Keratinocyte (primary cell): Measurements from ENCODE around the gene ULK4. TPM values are rescaled to one million over a fixed set of nuclear protein-coding genes. Genes with fewer than 3 reads are reported as not detected.
"Not testable (repeated sequence)": the region's sequence is repeated elsewhere in the genome, so short reads cannot be mapped to it uniquely, and the experiment has no call there.

Experiments
- DNase-seq: peaks from one replicate; pipeline ENCODE4 v3.0.0-alpha.2; 2011; ENCODE audit warnings: low read depth, missing footprints, low spot score
- FAIRE-seq: peaks from 2 replicates; lab custom pipeline; 2011; peaks lifted over from hg19 to GRCh38; lab: Jason Lieb, UNC
- H2AFZ ChIP-seq: 2 replicates; pipeline ENCODE4 v1.6.0; 2012; ENCODE audit warnings: low read length, control low read depth, inconsistent platforms; ENCODE audit not compliant: control insufficient read depth
- H3K27ac ChIP-seq: 2 replicates; pipeline ENCODE4 v1.5.1; 2011; ENCODE audit warnings: low read length; ENCODE audit not compliant: control insufficient read depth, insufficient read depth
- H3K27me3 ChIP-seq: 3 replicates; pipeline ENCODE4 v1.6.0; 2011; ENCODE audit warnings: low read length; ENCODE audit not compliant: control insufficient read depth, insufficient read depth; ENCODE audit errors: extremely low read depth
- H3K36me3 ChIP-seq, 2 experiments: 2 replicates in 1 of 2; 3 replicates in 1 of 2; pipeline ENCODE4 v1.5.1; 2011; ENCODE audit warnings: low read length in 2 of 2, mild to moderate bottlenecking in 1 of 2; ENCODE audit not compliant: control insufficient read depth in 2 of 2, insufficient read depth in 2 of 2; ENCODE audit errors: extremely low read depth in 1 of 2
- H3K4me1 ChIP-seq: 3 replicates; pipeline ENCODE4 v1.5.1; 2011; ENCODE audit warnings: low read length; ENCODE audit not compliant: control insufficient read depth, insufficient read depth; ENCODE audit errors: extremely low read depth
- H3K4me2 ChIP-seq: 3 replicates; pipeline ENCODE4 v1.6.0; 2011; ENCODE audit warnings: low read depth, low read length; ENCODE audit not compliant: control insufficient read depth, insufficient read depth; ENCODE audit errors: extremely low read depth
- H3K4me3 ChIP-seq, 3 experiments: fragments of 200-600 bp in 1 of 3; sonication (generic) in 1 of 3; 2 replicates in 2 of 3; 3 replicates in 1 of 3; pipeline ENCODE4 v1.5.1; 2011 to 2016; ENCODE audit warnings: low read length in 3 of 3, mild to moderate bottlenecking in 3 of 3, control low read depth in 2 of 3, inconsistent platforms in 1 of 3, low read depth in 1 of 3, mixed read lengths in 1 of 3, mixed run types in 1 of 3, moderate library complexity in 1 of 3; ENCODE audit not compliant: control insufficient read depth in 2 of 3, insufficient read depth in 2 of 3; ENCODE audit errors: extremely low read depth in 1 of 3
- H3K79me2 ChIP-seq: 2 replicates; pipeline ENCODE4 v1.6.0; 2012; ENCODE audit warnings: low read length; ENCODE audit not compliant: control insufficient read depth, insufficient read depth
- H3K9ac ChIP-seq: 3 replicates; pipeline ENCODE4 v1.6.0; 2011; ENCODE audit warnings: low read length; ENCODE audit not compliant: control insufficient read depth, insufficient read depth; ENCODE audit errors: extremely low read depth
- H3K9me1 ChIP-seq: 3 replicates; pipeline ENCODE4 v1.6.0; 2011; ENCODE audit warnings: low read length; ENCODE audit not compliant: control insufficient read depth, insufficient read depth; ENCODE audit errors: extremely low read depth
- H3K9me3 ChIP-seq: 2 replicates; pipeline ENCODE4 v1.5.1; 2012; ENCODE audit warnings: low read depth, low read length; ENCODE audit not compliant: control insufficient read depth
- H4K20me1 ChIP-seq: 3 replicates; pipeline ENCODE4 v1.6.0; 2011; ENCODE audit warnings: low read length; ENCODE audit not compliant: control insufficient read depth, insufficient read depth; ENCODE audit errors: extremely low read depth
- EZH2 ChIP-seq: IDR thresholded peaks from one replicate; pipeline ENCODE4 v1.6.1; 2012; ENCODE audit warnings: inconsistent platforms, mild to moderate bottlenecking, low read length, moderate library complexity
- dilution Hi-C: fragments of 300-500 bp; cut with MboI; formaldehyde crosslinking; loops from one replicate; pipeline ENCODE4 v1.7.0; 2020; ENCODE audit warnings: low sequenced_read_pairs; ENCODE audit not compliant: extremely low pct_ligation_motif_present
- polyA plus RNA-seq, 5 experiments: library from polyadenylated mRNA; depleted of rRNA in 3 of 5; stranded (reverse) in 3 of 5; stranded (forward) in 1 of 5; unstranded in 1 of 5; fragments of >200 nt; gene quantifications; 1 replicate in 1 of 5; 2 replicates in 3 of 5; 3 replicates in 1 of 5; pipeline versions ENCODE4 v1.2.1 to v1.2.3, GENCODE V29; 2011 to 2012; ENCODE audit warnings: missing spikeins in 2 of 5, low read depth in 1 of 5, low replicate concordance in 1 of 5
- TF ChIP-seq, protein P1 (sequence below), 3 experiments: IDR thresholded peaks in 1 of 3; conservative IDR thresholded peaks in 1 of 3; optimal IDR thresholded peaks in 1 of 3; 2 replicates in 2 of 3; 3 replicates in 1 of 3; pipeline versions ENCODE3 to v1.5.1; 2011; ENCODE audit warnings: low read length in 3 of 3, mild to moderate bottlenecking in 3 of 3, moderate library complexity in 2 of 3, control low read depth in 1 of 3, inconsistent platforms in 1 of 3; ENCODE audit not compliant: insufficient read depth in 2 of 3; ENCODE audit errors: extremely low read depth in 1 of 3

ULK4 gene
- polyA plus RNA-seq, 1 donor (not counting 4 experiments of a cell fraction or from before 2014, with no cell fraction given): 6.1 TPM

DNA sequence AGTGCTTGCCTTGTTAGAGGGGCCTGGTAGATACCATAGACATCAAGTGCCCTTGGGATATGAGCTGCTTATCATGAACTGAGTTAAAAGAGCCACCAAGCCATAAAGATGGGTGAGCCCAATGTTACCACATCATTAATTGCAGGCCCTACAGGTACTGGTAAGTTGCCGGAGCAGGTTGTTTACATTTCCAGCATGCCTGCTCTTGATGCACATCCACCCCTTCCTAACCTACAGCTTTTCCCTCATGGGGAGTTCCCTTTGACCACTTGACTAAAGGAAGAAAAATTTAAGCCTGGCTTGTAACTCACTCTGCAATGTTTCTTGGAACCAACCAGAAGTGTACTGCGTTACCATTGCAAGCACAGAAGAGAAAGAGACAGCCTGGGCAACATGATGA is 24.7 kb upstream of the ULK4 start:
- Histone ChIP-seq H3K36me3 (no peaks in the 10 kb centered on the region), H3K9ac (no peak overlapping the region), H3K9me1 (no peaks in the 10 kb centered on the region), H3K4me2 (no peak overlapping the region), H3K27me3 (no peaks in the 10 kb centered on the region), H2AFZ (no peak overlapping the region), H3K27ac (no peak overlapping the region), H3K79me2 (no peaks in the 10 kb centered on the region), H3K9me3 (no peaks in the 10 kb centered on the region), H4K20me1 (no peaks in the 10 kb centered on the region), H3K4me1 (peaks cover 5% of the 10 kb centered on the region), H3K4me3 (no peak overlapping the region)
- no peak for DNase-seq
- no peak for FAIRE-seq
- dilution Hi-C loops: no loop called here
- TF ChIP-seq EZH2: no peak
- TF ChIP-seq, protein P1, sequence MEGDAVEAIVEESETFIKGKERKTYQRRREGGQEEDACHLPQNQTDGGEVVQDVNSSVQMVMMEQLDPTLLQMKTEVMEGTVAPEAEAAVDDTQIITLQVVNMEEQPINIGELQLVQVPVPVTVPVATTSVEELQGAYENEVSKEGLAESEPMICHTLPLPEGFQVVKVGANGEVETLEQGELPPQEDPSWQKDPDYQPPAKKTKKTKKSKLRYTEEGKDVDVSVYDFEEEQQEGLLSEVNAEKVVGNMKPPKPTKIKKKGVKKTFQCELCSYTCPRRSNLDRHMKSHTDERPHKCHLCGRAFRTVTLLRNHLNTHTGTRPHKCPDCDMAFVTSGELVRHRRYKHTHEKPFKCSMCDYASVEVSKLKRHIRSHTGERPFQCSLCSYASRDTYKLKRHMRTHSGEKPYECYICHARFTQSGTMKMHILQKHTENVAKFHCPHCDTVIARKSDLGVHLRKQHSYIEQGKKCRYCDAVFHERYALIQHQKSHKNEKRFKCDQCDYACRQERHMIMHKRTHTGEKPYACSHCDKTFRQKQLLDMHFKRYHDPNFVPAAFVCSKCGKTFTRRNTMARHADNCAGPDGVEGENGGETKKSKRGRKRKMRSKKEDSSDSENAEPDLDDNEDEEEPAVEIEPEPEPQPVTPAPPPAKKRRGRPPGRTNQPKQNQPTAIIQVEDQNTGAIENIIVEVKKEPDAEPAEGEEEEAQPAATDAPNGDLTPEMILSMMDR (optimal IDR thresholded peaks at IDR 0.05 in 1 of 3, IDR thresholded peaks at IDR 0.05 in 1 of 3, conservative IDR thresholded peaks at IDR 0.05 in 1 of 3; ENCODE audit: extremely low read depth in 1 of 3, insufficient read depth in 2 of 3, low read length in 3 of 3): no peak

DNA sequence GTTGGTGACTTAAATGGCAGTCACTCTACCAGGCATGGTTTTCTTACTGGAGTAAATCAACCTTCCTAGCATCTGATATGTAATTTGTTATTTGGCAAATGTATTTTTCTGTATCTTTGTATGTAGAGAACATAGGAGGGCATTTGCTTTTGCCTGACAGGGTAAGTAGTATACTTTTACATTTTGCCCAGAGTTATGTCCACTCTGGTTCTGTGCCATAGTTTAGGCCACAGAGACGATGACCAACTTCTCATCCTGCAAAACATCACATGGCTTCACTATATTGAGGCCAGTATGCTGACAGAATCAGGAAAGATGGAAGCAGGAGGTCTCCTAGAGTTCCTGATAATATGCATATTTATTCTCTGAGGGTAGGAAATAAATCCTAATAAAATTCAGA is 23.1 kb upstream of the ULK4 start:
- Histone ChIP-seq H3K27ac (no peak overlapping the region), H3K9me1 (no peaks in the 10 kb centered on the region), H4K20me1 (no peaks in the 10 kb centered on the region), H3K4me2 (no peak overlapping the region), H3K27me3 (no peaks in the 10 kb centered on the region), H3K9ac (no peak overlapping the region), H3K9me3 (no peaks in the 10 kb centered on the region), H2AFZ (no peak overlapping the region), H3K36me3 (no peaks in the 10 kb centered on the region), H3K79me2 (no peaks in the 10 kb centered on the region), H3K4me3 (no peak overlapping the region), H3K4me1 (no peaks in the 10 kb centered on the region)
- DNase-seq: no peak
- FAIRE-seq: no peak
- TF ChIP-seq, protein P1 (optimal IDR thresholded peaks at IDR 0.05 in 1 of 3, IDR thresholded peaks at IDR 0.05 in 1 of 3, conservative IDR thresholded peaks at IDR 0.05 in 1 of 3; ENCODE audit: extremely low read depth in 1 of 3, insufficient read depth in 2 of 3, low read length in 3 of 3): no peak
- no peak for TF ChIP-seq EZH2
- dilution Hi-C loops: no loop called here

DNA sequence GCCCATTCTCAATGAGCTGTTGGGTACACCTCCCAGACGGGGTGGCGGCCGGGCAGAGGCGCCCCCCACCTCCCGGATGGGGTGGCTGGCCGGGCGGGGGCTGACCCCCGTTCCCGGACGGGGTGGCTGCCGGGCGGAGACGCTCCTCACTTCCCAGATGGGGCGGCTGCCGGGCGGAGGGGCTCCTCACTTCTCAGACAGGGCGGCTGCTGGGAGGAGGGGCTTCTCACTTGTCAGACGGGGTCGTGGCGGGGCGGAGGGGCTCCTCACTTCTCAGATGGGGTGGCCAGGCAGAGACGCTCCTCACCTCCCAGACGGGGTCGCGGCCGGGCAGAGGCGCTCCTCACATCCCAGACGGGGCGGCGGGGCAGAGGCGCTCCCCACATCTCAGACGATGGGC is 21.2 kb upstream of the ULK4 start:
- H3K4me3 ChIP-seq, H3K9me3 ChIP-seq, H3K79me2 ChIP-seq, H3K36me3 ChIP-seq, FAIRE-seq, H3K4me2 ChIP-seq, H3K4me1 ChIP-seq, DNase-seq, H3K27me3 ChIP-seq, H3K9ac ChIP-seq, H4K20me1 ChIP-seq, H3K27ac ChIP-seq, dilution Hi-C loops, H3K9me1 ChIP-seq, H2AFZ ChIP-seq: not testable (repeated sequence)

DNA sequence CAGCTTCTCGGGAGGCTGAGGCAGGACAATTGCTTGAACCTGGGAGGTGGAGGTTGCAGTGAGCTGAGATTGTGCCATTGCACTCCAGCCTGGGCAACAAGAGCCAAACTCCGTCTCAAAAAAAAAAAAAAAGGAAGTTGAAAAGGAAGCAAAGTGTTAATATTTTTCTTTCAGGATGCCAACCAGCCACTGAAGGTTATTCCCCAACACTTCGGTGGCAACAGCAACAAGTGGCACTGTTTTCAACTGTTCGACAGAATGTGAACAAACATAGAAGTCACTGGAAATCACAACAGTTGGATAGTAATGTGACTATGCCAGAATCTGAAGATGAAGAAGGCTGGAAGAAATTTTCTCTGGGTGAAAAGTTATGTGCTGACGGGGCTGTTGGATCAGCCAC is 15.5 kb upstream of the ULK4 start:
- H3K36me3 ChIP-seq, H3K4me2 ChIP-seq, dilution Hi-C loops, FAIRE-seq, H3K4me3 ChIP-seq, DNase-seq, H3K9me1 ChIP-seq, H3K9me3 ChIP-seq, H3K79me2 ChIP-seq, H3K27ac ChIP-seq, H4K20me1 ChIP-seq, H3K4me1 ChIP-seq, H3K9ac ChIP-seq, H3K27me3 ChIP-seq, H2AFZ ChIP-seq: not testable (repeated sequence)
